Measurements from ENCODE around the gene HDAC10. TPM values are rescaled to one million over a fixed set of nuclear protein-coding genes. Genes with fewer than 3 reads are reported as not detected.
"Not testable (repeated sequence)": the region's sequence is repeated elsewhere in the genome, so short reads cannot be mapped to it uniquely, and the experiment has no call there.

Gene HDAC10
- total and polyA plus RNA-seq, 2 donors: 20.0 to 32.4 TPM

DNA sequence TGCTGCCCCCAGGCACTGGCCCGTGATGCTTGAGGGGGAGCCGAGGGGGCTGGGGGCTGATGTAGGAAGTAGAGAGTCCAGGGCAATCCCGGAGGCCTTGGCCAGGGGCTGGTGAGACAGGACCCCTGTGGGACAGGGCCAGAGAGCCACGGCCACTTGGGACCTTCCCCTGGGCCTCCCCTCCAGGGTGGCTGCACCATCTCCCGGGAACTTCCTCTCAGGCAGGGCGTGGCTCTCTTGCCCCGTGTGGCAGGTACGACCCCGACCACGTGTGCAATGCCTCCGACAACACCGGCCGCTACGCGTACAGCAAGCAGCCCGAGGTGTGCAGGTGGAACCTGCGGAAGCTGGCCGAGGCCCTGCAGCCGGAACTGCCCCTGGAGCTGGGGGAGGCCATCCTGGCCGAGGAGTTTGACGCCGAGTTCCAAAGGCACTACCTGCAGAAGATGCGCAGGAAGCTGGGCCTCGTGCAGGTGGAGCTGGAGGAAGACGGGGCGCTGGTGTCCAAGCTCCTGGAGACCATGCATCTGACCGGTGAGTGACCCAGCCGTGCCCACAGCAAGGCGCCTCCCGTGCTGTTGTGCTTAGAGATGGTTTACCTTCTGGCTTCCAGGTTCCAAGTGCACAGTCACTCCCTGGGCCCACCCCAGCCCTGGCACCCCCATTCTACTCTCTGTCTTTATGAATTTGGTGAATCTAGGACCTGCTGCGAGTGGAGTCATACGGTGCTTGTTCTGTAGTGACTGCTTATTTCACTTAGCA, 40.5 kb downstream of the HDAC10 start:
- Histone ChIP-seq H3K36me3 (ENCODE audit: insufficient read depth) (no peaks in the 10 kb centered on the region), H3K27ac (ENCODE audit: low read depth) (no peak overlapping the region), H3K4me3 (ENCODE audit: low read depth, low read length) (no peak overlapping the region), H3K4me1 (ENCODE audit: insufficient read depth) (no peaks in the 10 kb centered on the region)
- WGBS: 90% methylated on average over 32 of the region's 32 CpGs
- DNase-seq (ENCODE audit: extremely low spot score): no peak

DNA sequence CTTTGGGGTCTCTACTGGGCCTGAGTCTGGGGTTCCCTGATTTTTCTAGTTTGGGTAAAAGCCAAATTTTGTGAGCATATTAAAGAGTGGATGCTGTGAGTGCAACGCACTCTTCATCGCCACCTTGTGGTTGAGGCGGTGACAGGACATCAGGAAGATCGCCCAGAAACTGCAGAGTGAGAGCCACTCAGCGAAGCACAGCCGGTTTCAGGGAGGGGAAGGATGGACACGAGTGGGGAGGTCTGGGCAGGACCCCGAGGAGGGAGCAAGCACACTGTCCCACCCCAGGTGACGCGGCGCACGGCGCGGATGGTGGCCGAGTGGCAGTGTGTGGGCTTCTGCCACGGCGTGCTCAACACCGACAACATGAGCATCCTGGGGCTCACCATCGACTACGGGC, 41.2 kb downstream of the HDAC10 start:
- Histone ChIP-seq H3K4me3 (ENCODE audit: low read depth, low read length) (no peak overlapping the region), H3K27ac (ENCODE audit: low read depth) (no peak overlapping the region), H3K36me3 (ENCODE audit: insufficient read depth) (no peaks in the 10 kb centered on the region), H3K4me1 (ENCODE audit: insufficient read depth) (no peaks in the 10 kb centered on the region)
- peak; percentile 28 for DNase-seq (ENCODE audit: extremely low spot score)
- WGBS: 62% methylated on average over 20 of the region's 20 CpGs

DNA sequence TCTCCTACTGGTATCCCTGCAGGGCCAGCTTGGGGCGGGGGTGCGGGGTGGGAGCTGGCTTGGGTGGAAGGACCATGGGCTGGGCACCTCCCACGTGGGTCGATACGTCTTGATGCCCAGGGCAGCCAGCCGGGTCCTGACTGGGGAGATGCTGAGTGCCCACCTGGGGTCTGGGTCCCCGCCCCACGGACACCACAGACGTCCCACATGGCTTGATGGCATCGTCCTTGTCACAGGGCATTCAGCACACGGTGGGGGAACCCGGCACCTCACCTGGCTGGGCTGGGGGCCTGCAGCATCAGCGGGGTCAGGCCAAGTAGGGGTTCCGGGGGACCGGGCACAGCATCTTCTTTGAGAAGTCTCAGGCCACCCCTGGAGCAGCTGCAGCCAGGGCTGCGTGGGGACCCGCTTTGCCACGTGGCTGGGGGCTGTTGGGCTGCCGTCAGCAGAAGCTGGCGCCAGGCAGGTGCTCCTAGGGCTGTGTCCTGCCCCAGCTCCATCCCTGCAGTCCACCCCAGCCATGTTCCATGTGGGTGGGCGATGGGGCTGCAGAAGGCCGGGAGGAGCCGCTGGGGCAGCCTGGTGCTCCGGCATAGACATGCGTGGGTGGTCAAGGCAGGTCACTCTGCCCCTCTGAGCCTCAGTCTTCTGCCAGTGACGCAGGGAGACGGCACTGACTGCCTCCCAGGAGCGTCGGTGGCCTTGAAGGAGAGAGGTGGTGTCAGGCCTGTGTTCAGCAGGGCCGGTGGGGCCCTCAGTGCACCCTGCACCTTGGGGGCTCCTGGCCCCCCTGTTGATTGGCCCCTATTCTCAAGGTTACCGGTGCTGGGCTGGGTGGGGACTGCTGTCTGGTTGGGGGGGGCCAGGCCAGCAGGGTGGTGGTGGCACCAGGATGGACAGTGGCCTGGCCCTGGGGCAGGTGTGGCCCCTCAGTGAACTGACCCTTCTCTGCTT, 41.8 kb downstream of the HDAC10 start:
- WGBS: 82% methylated on average over 31 of the region's 31 CpGs
- no peak for DNase-seq (ENCODE audit: extremely low spot score)
- H3K36me3 ChIP-seq (ENCODE audit: insufficient read depth): no peaks in the 10 kb centered on the region
- no peak overlapping the region for H3K27ac ChIP-seq (ENCODE audit: low read depth)
- H3K4me3 ChIP-seq (ENCODE audit: low read depth, low read length): no peak overlapping the region
- no peaks in the 10 kb centered on the region for H3K4me1 ChIP-seq (ENCODE audit: insufficient read depth)

- no peak for DNase-seq (ENCODE audit: extremely low spot score)
- Histone ChIP-seq H3K4me1 (ENCODE audit: insufficient read depth) (no peaks in the 10 kb centered on the region), H3K27ac (ENCODE audit: low read depth) (no peak overlapping the region), H3K4me3 (ENCODE audit: low read depth, low read length) (no peak overlapping the region), H3K36me3 (ENCODE audit: insufficient read depth) (no peaks in the 10 kb centered on the region)
- 85% methylated on average over 22 of the region's 22 CpGs for WGBS
Measured at GRCh38 chr22:50208430-50208938, 42.6 kb downstream of the HDAC10 start.

DNA sequence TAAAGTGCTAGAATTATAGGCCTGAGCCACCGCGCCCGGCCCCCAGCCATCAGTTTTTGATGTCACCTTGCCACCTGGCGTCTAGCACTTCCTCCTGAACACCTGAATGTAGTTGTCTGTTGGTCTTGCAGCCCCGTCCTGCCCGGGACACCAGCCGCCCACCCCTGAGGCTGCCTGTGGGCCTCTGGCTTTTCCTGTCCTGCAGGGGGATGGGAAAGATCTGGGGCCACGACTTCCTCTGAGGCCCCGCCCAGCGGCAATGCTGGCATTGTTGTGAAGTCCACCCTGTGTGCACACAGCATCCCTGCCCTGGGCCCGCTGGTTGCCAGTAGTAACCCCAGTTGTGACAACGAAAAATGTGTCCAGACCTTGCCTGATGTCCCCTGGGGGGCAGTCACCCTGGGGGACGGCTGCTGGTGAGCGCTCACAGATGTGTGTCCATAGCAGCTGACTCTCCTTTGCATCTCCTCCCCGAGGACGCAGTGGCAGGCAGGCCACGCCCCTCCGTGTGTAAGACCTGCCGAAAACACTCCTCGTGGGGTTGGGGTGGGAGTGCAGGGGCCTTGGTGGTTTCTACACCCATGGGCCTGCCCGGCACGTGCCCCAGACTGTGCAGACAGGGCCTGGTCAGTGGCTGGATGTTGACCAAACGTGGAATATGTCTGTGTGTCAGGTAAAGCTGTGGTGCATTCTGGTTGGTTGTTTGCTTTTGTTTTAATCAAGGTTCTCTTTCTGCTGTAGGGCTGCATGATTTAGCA, 43.5 kb downstream of the HDAC10 start:
- no peak overlapping the region for H3K4me3 ChIP-seq (ENCODE audit: low read depth, low read length)
- H3K4me1 ChIP-seq (ENCODE audit: insufficient read depth): no peaks in the 10 kb centered on the region
- H3K36me3 ChIP-seq (ENCODE audit: insufficient read depth): no peaks in the 10 kb centered on the region
- no peak for DNase-seq (ENCODE audit: extremely low spot score)
- no peak overlapping the region for H3K27ac ChIP-seq (ENCODE audit: low read depth)
- WGBS: 72% methylated on average over 23 of the region's 23 CpGs

DNA sequence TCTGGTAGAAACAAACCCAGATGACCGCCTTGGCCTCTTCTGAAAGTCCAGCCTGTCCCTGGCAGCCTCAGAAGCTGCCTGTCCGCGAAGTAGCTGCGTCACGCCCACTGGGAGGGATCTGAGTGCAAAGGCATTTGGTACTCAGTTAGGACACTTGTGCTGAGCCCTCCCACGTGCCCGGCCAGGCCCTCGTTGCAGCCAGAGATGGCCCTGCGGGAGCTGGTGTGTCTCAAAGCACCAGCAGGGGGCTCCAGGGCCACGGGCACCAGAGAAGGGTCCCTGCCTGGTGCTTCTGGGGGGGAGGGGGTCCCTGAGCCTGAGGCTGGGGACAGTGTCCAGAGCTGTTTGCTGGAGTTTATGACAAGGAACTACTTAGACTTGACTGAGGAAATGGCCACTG, 44.5 kb downstream of the HDAC10 start:
- Histone ChIP-seq H3K27ac (ENCODE audit: low read depth) (no peak overlapping the region), H3K4me1 (ENCODE audit: insufficient read depth) (no peaks in the 10 kb centered on the region), H3K4me3 (ENCODE audit: low read depth, low read length) (no peak overlapping the region), H3K36me3 (ENCODE audit: insufficient read depth) (no peaks in the 10 kb centered on the region)
- 36% methylated on average over 10 of the region's 10 CpGs for WGBS
- DNase-seq (ENCODE audit: extremely low spot score): no peak

- H3K4me3 ChIP-seq (ENCODE audit: low read depth, low read length): no peak overlapping the region
- no peaks in the 10 kb centered on the region for H3K4me1 ChIP-seq (ENCODE audit: insufficient read depth)
- WGBS: 90% methylated on average over 45 of the region's 45 CpGs
- no peaks in the 10 kb centered on the region for H3K36me3 ChIP-seq (ENCODE audit: insufficient read depth)
- H3K27ac ChIP-seq (ENCODE audit: low read depth): no peak overlapping the region
- no peak for DNase-seq (ENCODE audit: extremely low spot score)
Measured at GRCh38 chr22:50205781-50206569, 45.1 kb downstream of the HDAC10 start.

GRCh38 chr22:50204998-50205397, 46.1 kb downstream of the HDAC10 start:
- 89% methylated on average over 9 of the region's 9 CpGs for WGBS

DNA sequence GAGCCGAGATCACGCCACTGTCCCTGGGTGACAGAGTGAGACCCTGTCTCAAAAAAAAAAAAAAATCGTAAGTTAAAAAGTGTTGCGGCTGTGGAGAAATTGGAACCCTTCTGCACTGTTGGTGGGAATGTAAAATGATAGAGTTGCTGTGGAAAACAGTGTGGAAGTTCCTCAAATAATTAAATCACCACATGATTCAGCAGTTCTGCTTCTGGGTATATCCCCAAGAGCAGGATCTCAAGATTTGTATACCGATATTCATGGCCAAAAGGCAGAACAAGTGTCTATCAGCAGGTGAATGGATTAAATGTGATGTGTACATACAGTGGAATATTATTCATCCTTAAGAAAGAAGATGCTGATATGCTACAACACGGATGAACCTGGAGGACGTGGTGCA, 46.5 kb downstream of the HDAC10 start:
- no peak for DNase-seq (ENCODE audit: extremely low spot score)
- Histone ChIP-seq H3K4me1 (ENCODE audit: insufficient read depth) (no peaks in the 10 kb centered on the region), H3K27ac (ENCODE audit: low read depth) (no peak overlapping the region), H3K4me3 (ENCODE audit: low read depth, low read length) (no peak overlapping the region), H3K36me3 (ENCODE audit: insufficient read depth) (no peaks in the 10 kb centered on the region)
- whole genome bisulfite sequencing: 93% methylated on average over 7 of the region's 7 CpGs

More at GRCh38 chr22:50204998-50205397, 46.1 kb downstream of the HDAC10 start:
- not testable (repeated sequence) for DNase-seq (ENCODE audit: extremely low spot score); H3K36me3 ChIP-seq (ENCODE audit: insufficient read depth); H3K4me3 ChIP-seq (ENCODE audit: low read depth, low read length); H3K27ac ChIP-seq (ENCODE audit: low read depth); H3K4me1 ChIP-seq (ENCODE audit: insufficient read depth)

- Histone ChIP-seq H3K36me3 (ENCODE audit: insufficient read depth) (peaks cover 2% of the 10 kb centered on the region), H3K4me1 (ENCODE audit: insufficient read depth) (no peaks in the 10 kb centered on the region), H3K4me3 (ENCODE audit: low read depth, low read length) (no peak overlapping the region), H3K27ac (ENCODE audit: low read depth) (no peak overlapping the region)
- 99% methylated on average over 1 of the region's 1 CpG for WGBS
- DNase-seq (ENCODE audit: extremely low spot score): no peak
Measured at GRCh38 chr22:50203288-50203687, 47.8 kb downstream of the HDAC10 start.

DNA sequence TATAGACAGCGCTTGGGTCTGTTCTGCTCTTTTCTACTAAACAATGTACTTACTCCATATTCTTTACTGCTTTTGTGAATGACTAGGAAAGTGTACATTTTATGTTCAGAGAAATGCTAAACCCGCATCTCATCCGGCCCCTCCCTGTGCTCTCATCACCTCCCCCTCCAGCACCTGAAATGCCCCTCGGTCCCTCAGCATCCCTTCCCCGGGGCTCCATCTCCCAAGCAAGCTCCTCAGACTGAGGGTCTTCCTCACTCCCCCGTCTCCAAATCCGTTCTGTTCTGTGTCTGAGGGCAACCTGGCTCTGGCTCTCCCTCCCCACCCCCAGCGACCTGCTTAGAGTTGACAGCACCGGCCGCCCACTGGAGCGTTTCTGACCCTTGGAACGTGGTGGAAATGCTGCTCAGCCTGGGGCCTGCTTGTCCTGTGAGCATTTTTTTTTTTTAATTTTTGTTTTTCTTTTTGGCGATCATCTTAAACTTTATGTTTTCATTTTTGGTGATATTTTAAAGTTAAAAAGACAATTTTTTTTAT, 48.9 kb downstream of the HDAC10 start:
- 68% methylated on average over 13 of the region's 13 CpGs for WGBS
- no peak overlapping the region for H3K27ac ChIP-seq (ENCODE audit: low read depth)

GRCh38 chr22:50201191-50202129, 49.6 kb downstream of the HDAC10 start:
- Histone ChIP-seq H3K27ac (ENCODE audit: low read depth) (peak overlapping the region; percentile 38), H3K4me3 (ENCODE audit: low read depth, low read length) (peak overlapping the region; percentile 96), H3K4me1 (ENCODE audit: insufficient read depth) (no peaks in the 10 kb centered on the region), H3K36me3 (ENCODE audit: insufficient read depth) (peaks cover 6% of the 10 kb centered on the region)
- DNase-seq (ENCODE audit: extremely low spot score): no peak
- 2% methylated on average over 115 of the region's 115 CpGs for WGBS

More for the DNA sequence above, 48.9 kb downstream of the HDAC10 start:
- DNase-seq (ENCODE audit: extremely low spot score): no peak
- Histone ChIP-seq H3K4me1 (ENCODE audit: insufficient read depth) (no peaks in the 10 kb centered on the region), H3K36me3 (ENCODE audit: insufficient read depth) (peaks cover 6% of the 10 kb centered on the region), H3K4me3 (ENCODE audit: low read depth, low read length) (peak overlapping the region; percentile 96)

Data from urinary bladder (tissue), 4 donors.